ENCODE data around the gene FARS2. TPM values are rescaled to one million over a fixed set of nuclear protein-coding genes. Genes with fewer than 3 reads are reported as not detected.

FARS2 gene
- total RNA-seq, 2 experiments from 2014 or later = 16.7 to 20.2 TPM

- no peak overlapping the region for H3K27ac Mint-ChIP-seq
- H3K4me1 Mint-ChIP-seq (ENCODE audit: low read depth) = no peaks in the 10 kb centered on the region
- DNase-seq (no peak), ATAC-seq (no peak)
- no peaks in the 10 kb centered on the region for H3K9me3 Mint-ChIP-seq (ENCODE audit: insufficient read depth)
- no peak overlapping the region for H3K4me3 Mint-ChIP-seq
- H3K27me3 Mint-ChIP-seq (ENCODE audit: low read depth) = no peaks in the 10 kb centered on the region
- ChIA-PET CTCF (no interaction called here), POLR2A (no interaction called here)
- peaks cover 2% of the 10 kb centered on the region for H3K36me3 Mint-ChIP-seq (ENCODE audit: low read depth)
Observed at GRCh38 chr6:5331845-5332442, 70.6 kb downstream of the FARS2 start.

GRCh38 chr6:5333658-5334057 lies 72.3 kb downstream of the FARS2 start:
- Mint-ChIP-seq H3K27ac (no peak overlapping the region), H3K9me3 (ENCODE audit: insufficient read depth) (no peaks in the 10 kb centered on the region), H3K4me1 (ENCODE audit: low read depth) (peaks cover 2% of the 10 kb centered on the region), H3K27me3 (ENCODE audit: low read depth) (no peaks in the 10 kb centered on the region), H3K36me3 (ENCODE audit: low read depth) (no peaks in the 10 kb centered on the region), H3K4me3 (no peak overlapping the region)
- CTCF ChIA-PET = no interaction called here
- DNase-seq = no peak
- ATAC-seq = no peak
- POLR2A ChIA-PET = no interaction called here

GRCh38 chr6:5334341-5334740 lies 73.0 kb downstream of the FARS2 start:
- H3K27me3 Mint-ChIP-seq (ENCODE audit: low read depth) = no peaks in the 10 kb centered on the region
- DNase-seq (no peak), ATAC-seq (no peak)
- H3K4me3 Mint-ChIP-seq = no peak overlapping the region
- ChIA-PET CTCF (no interaction called here), POLR2A (no interaction called here)
- H3K9me3 Mint-ChIP-seq (ENCODE audit: insufficient read depth) = no peaks in the 10 kb centered on the region
- H3K27ac Mint-ChIP-seq = no peak overlapping the region
- H3K36me3 Mint-ChIP-seq (ENCODE audit: low read depth) = no peaks in the 10 kb centered on the region
- peaks cover 2% of the 10 kb centered on the region for H3K4me1 Mint-ChIP-seq (ENCODE audit: low read depth)

- H3K27ac Mint-ChIP-seq = no peak overlapping the region
- no peak for DNase-seq
- POLR2A ChIA-PET = no interaction called here
- no peaks in the 10 kb centered on the region for H3K36me3 Mint-ChIP-seq (ENCODE audit: low read depth)
- H3K27me3 Mint-ChIP-seq (ENCODE audit: low read depth) = no peaks in the 10 kb centered on the region
- CTCF ChIA-PET = no interaction called here
- no peak overlapping the region for H3K4me3 Mint-ChIP-seq
- peaks cover 2% of the 10 kb centered on the region for H3K4me1 Mint-ChIP-seq (ENCODE audit: low read depth)
- no peaks in the 10 kb centered on the region for H3K9me3 Mint-ChIP-seq (ENCODE audit: insufficient read depth)
- no peak for ATAC-seq
Observed at GRCh38 chr6:5335020-5335419, 73.7 kb downstream of the FARS2 start.

GRCh38 chr6:5337573-5337972 lies 76.3 kb downstream of the FARS2 start:
- no peak for DNase-seq
- H3K4me3 Mint-ChIP-seq = no peak overlapping the region
- no peak for ATAC-seq
- H3K9me3 Mint-ChIP-seq (ENCODE audit: insufficient read depth) = no peaks in the 10 kb centered on the region
- no peaks in the 10 kb centered on the region for H3K27me3 Mint-ChIP-seq (ENCODE audit: low read depth)
- H3K27ac Mint-ChIP-seq = no peak overlapping the region
- ChIA-PET POLR2A (no interaction called here), CTCF (no interaction called here)
- H3K4me1 Mint-ChIP-seq (ENCODE audit: low read depth) = peaks cover 2% of the 10 kb centered on the region
- no peaks in the 10 kb centered on the region for H3K36me3 Mint-ChIP-seq (ENCODE audit: low read depth)

- H3K27me3 Mint-ChIP-seq (ENCODE audit: low read depth) = no peaks in the 10 kb centered on the region
- no peak overlapping the region for H3K27ac Mint-ChIP-seq
- ATAC-seq (no peak), DNase-seq (no peak)
- ChIA-PET POLR2A (no interaction called here), CTCF (interaction anchor here (2.1 kb wide), 1 partner anchor 195 kb away, joined by 9 read pairs; no protein-coding TSS in a partner anchor)
- no peak overlapping the region for H3K4me3 Mint-ChIP-seq
- no peaks in the 10 kb centered on the region for H3K9me3 Mint-ChIP-seq (ENCODE audit: insufficient read depth)
- no peaks in the 10 kb centered on the region for H3K36me3 Mint-ChIP-seq (ENCODE audit: low read depth)
- peaks cover 2% of the 10 kb centered on the region for H3K4me1 Mint-ChIP-seq (ENCODE audit: low read depth)
Observed at GRCh38 chr6:5338177-5338960, 77.1 kb downstream of the FARS2 start.

- H3K27me3 Mint-ChIP-seq (ENCODE audit: low read depth) = no peaks in the 10 kb centered on the region
- H3K4me3 Mint-ChIP-seq = no peak overlapping the region
- ChIA-PET POLR2A (interaction anchor here (0.5 kb wide), 1 partner anchor 1113 kb away, joined by 3 read pairs; no protein-coding TSS in a partner anchor), CTCF (interaction anchor here (2.1 to 2.5 kb wide), 2 partner anchors 15 to 196 kb away, joined by 5 to 9 read pairs; no protein-coding TSS in a partner anchor)
- ATAC-seq (no peak), DNase-seq (no peak)
- no peaks in the 10 kb centered on the region for H3K36me3 Mint-ChIP-seq (ENCODE audit: low read depth)
- H3K27ac Mint-ChIP-seq = no peak overlapping the region
- H3K9me3 Mint-ChIP-seq (ENCODE audit: insufficient read depth) = no peaks in the 10 kb centered on the region
- H3K4me1 Mint-ChIP-seq (ENCODE audit: low read depth) = peaks cover 2% of the 10 kb centered on the region
Observed at GRCh38 chr6:5339786-5340185, 78.5 kb downstream of the FARS2 start.

- peaks cover 2% of the 10 kb centered on the region for H3K4me1 Mint-ChIP-seq (ENCODE audit: low read depth)
- CTCF ChIA-PET = interaction anchor here (2.5 kb wide), 1 partner anchor 17 kb away, joined by 5 read pairs; no protein-coding TSS in a partner anchor
- H3K9me3 Mint-ChIP-seq (ENCODE audit: insufficient read depth) = no peaks in the 10 kb centered on the region
- H3K27me3 Mint-ChIP-seq (ENCODE audit: low read depth) = no peaks in the 10 kb centered on the region
- DNase-seq = no peak
- POLR2A ChIA-PET = no interaction called here
- no peak overlapping the region for H3K27ac Mint-ChIP-seq
- no peaks in the 10 kb centered on the region for H3K36me3 Mint-ChIP-seq (ENCODE audit: low read depth)
- no peak overlapping the region for H3K4me3 Mint-ChIP-seq
- no peak for ATAC-seq
Observed at GRCh38 chr6:5341845-5342244, 80.5 kb downstream of the FARS2 start.

GRCh38 chr6:5343998-5344397 lies 82.7 kb downstream of the FARS2 start:
- CTCF ChIA-PET = no interaction called here
- Mint-ChIP-seq H3K36me3 (ENCODE audit: low read depth) (peaks cover 4% of the 10 kb centered on the region), H3K4me1 (ENCODE audit: low read depth) (no peaks in the 10 kb centered on the region), H3K4me3 (no peak overlapping the region), H3K27ac (no peak overlapping the region), H3K9me3 (ENCODE audit: insufficient read depth) (peaks cover 4% of the 10 kb centered on the region), H3K27me3 (ENCODE audit: low read depth) (no peaks in the 10 kb centered on the region)
- POLR2A ChIA-PET = no interaction called here
- no peak for ATAC-seq
- DNase-seq = no peak

GRCh38 chr6:5345324-5345723 lies 84.0 kb downstream of the FARS2 start:
- CTCF ChIA-PET = no interaction called here
- ATAC-seq = no peak

GRCh38 chr6:5351552-5352210 lies 90.4 kb downstream of the FARS2 start:
- no peaks in the 10 kb centered on the region for H3K4me1 Mint-ChIP-seq (ENCODE audit: low read depth)
- POLR2A ChIA-PET = no interaction called here
- peaks cover 4% of the 10 kb centered on the region for H3K9me3 Mint-ChIP-seq (ENCODE audit: insufficient read depth)

More at GRCh38 chr6:5345324-5345723, 84.0 kb downstream of the FARS2 start:
- no peaks in the 10 kb centered on the region for H3K27me3 Mint-ChIP-seq (ENCODE audit: low read depth)
- H3K27ac Mint-ChIP-seq = no peak overlapping the region
- no peaks in the 10 kb centered on the region for H3K4me1 Mint-ChIP-seq (ENCODE audit: low read depth)
- no peak for DNase-seq
- peaks cover 4% of the 10 kb centered on the region for H3K9me3 Mint-ChIP-seq (ENCODE audit: insufficient read depth)
- H3K36me3 Mint-ChIP-seq (ENCODE audit: low read depth) = peaks cover 7% of the 10 kb centered on the region
- POLR2A ChIA-PET = no interaction called here
- no peak overlapping the region for H3K4me3 Mint-ChIP-seq

GRCh38 chr6:5353971-5354370 lies 92.7 kb downstream of the FARS2 start:
- DNase-seq (no peak), ATAC-seq (no peak)
- Mint-ChIP-seq H3K4me1 (ENCODE audit: low read depth) (no peaks in the 10 kb centered on the region), H3K9me3 (ENCODE audit: insufficient read depth) (no peaks in the 10 kb centered on the region), H3K27ac (no peak overlapping the region), H3K36me3 (ENCODE audit: low read depth) (peaks cover 3% of the 10 kb centered on the region), H3K4me3 (no peak overlapping the region), H3K27me3 (ENCODE audit: low read depth) (no peaks in the 10 kb centered on the region)
- ChIA-PET POLR2A (no interaction called here), CTCF (no interaction called here)

More at GRCh38 chr6:5351552-5352210, 90.4 kb downstream of the FARS2 start:
- CTCF ChIA-PET = no interaction called here
- no peak for DNase-seq
- Mint-ChIP-seq H3K4me3 (no peak overlapping the region), H3K27ac (no peak overlapping the region), H3K36me3 (ENCODE audit: low read depth) (peaks cover 7% of the 10 kb centered on the region), H3K27me3 (ENCODE audit: low read depth) (no peaks in the 10 kb centered on the region)
- no peak for ATAC-seq
